Karpas-422 (cell line): Measurements from ENCODE around the gene PIPOX. TPM values are rescaled to one million over a fixed set of nuclear protein-coding genes. Genes with fewer than 3 reads are reported as not detected.
"Not testable (repeated sequence)": the region's sequence is repeated elsewhere in the genome, so short reads cannot be mapped to it uniquely, and the experiment has no call there.

Experiments
- DNase-seq: peaks from one replicate; pipeline ENCODE4 v3.0.0-alpha.2; 2015
- H2AFZ ChIP-seq: fragments of 200-600 bp; sonication (generic); 2 replicates; pipeline ENCODE4 v1.6.1; 2014; ENCODE audit warnings: antibody characterized with exemption, low read length, mixed read lengths
- H3K27ac ChIP-seq: fragments of 200-600 bp; sonication (generic); 2 replicates; pipeline ENCODE4 v1.5.1; 2014; ENCODE audit warnings: mild to moderate bottlenecking, low read length, moderate library complexity
- H3K27me3 ChIP-seq: fragments of 200-600 bp; sonication (generic); 2 replicates; pipeline ENCODE4 v1.6.1; 2014; ENCODE audit warnings: low read length, mixed read lengths
- H3K36me3 ChIP-seq: fragments of 200-600 bp; sonication (generic); 2 replicates; pipeline ENCODE4 v1.6.1; 2014; ENCODE audit warnings: low read length, mixed read lengths; ENCODE audit not compliant: insufficient read depth
- H3K4me1 ChIP-seq: fragments of 200-600 bp; sonication (generic); 2 replicates; pipeline ENCODE4 v1.6.1; 2014; ENCODE audit warnings: mild to moderate bottlenecking, low read length, mixed read lengths
- H3K4me2 ChIP-seq: fragments of 200-600 bp; sonication (generic); 2 replicates; pipeline ENCODE4 v1.6.1; 2014; ENCODE audit warnings: low read length, low read depth, mild to moderate bottlenecking; ENCODE audit not compliant: poor library complexity, severe bottlenecking
- H3K4me3 ChIP-seq: fragments of 200-600 bp; sonication (generic); 2 replicates; pipeline ENCODE4 v1.5.1; 2014; ENCODE audit warnings: mild to moderate bottlenecking, antibody characterized with exemption, low read length, mixed read lengths
- H3K79me2 ChIP-seq: fragments of 200-600 bp; sonication (generic); 2 replicates; pipeline ENCODE4 v1.6.1; 2014; ENCODE audit warnings: mild to moderate bottlenecking, low read length, mixed read lengths
- H3K9ac ChIP-seq: fragments of 200-600 bp; sonication (generic); 2 replicates; pipeline ENCODE4 v1.6.0; 2014; ENCODE audit warnings: low read length
- H3K9me2 ChIP-seq: fragments of 200-600 bp; sonication (generic), shearing (Covaris generic); replicated peaks from 2 replicates; pipeline ENCODE4 v1.6.0; 2014; ENCODE audit warnings: mild to moderate bottlenecking, low read length, moderate library complexity; ENCODE audit not compliant: insufficient read depth
- H3K9me3 ChIP-seq: fragments of 300-700, 200-600 bp; sonication (generic); 2 replicates; pipeline ENCODE4 v1.6.1; 2014; ENCODE audit warnings: low read length, mixed read lengths
- H4K20me1 ChIP-seq: fragments of 200-600 bp; sonication (generic); 2 replicates; pipeline ENCODE4 v1.6.1; 2014; ENCODE audit warnings: mild to moderate bottlenecking, antibody characterized with exemption, low read length, low read depth; ENCODE audit not compliant: insufficient read depth
- total RNA-seq: library from RNA; depleted of rRNA; stranded (reverse); fragments of >200 nt; shearing (Covaris generic); gene quantifications from 2 replicates; pipeline ENCODE4 v1.2.3, GENCODE V29; 2014; ENCODE audit warnings: low replicate concordance

The PIPOX gene
- total RNA-seq, 1 experiment from 2014 or later: 7.2 TPM

DNA sequence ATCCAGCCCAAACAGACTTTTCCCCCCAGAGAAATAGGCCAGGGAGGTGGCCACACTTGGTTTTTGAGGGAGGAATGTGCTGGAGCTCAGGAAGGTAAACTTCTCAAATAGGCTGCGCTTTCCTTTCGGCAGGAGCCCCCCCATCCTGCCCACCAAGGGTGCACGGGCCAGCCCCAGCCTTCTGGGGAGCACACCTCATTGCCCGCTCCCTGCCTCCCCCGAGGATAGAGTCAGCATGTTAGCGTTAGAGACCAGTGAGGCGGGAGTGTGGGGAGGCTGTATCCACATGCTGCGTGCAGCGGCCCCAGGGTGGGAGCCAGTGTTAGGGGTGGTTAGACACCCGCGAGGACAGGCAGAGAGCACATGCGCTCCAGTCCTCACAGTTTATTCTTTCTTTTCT is 42.3 kb downstream of the PIPOX start:
- H3K9ac ChIP-seq: no peak overlapping the region
- H3K4me1 ChIP-seq: no peaks in the 10 kb centered on the region
- H3K36me3 ChIP-seq: no peaks in the 10 kb centered on the region
- H3K4me2 ChIP-seq: no peak overlapping the region
- no peak overlapping the region for H3K27ac ChIP-seq
- H3K9me3 ChIP-seq: no peaks in the 10 kb centered on the region
- no peaks in the 10 kb centered on the region for H4K20me1 ChIP-seq
- H3K79me2 ChIP-seq: no peaks in the 10 kb centered on the region
- H2AFZ ChIP-seq: no peak overlapping the region
- DNase-seq: no peak
- H3K4me3 ChIP-seq: no peak overlapping the region
- no peaks in the 10 kb centered on the region for H3K9me2 ChIP-seq
- no peaks in the 10 kb centered on the region for H3K27me3 ChIP-seq

DNA sequence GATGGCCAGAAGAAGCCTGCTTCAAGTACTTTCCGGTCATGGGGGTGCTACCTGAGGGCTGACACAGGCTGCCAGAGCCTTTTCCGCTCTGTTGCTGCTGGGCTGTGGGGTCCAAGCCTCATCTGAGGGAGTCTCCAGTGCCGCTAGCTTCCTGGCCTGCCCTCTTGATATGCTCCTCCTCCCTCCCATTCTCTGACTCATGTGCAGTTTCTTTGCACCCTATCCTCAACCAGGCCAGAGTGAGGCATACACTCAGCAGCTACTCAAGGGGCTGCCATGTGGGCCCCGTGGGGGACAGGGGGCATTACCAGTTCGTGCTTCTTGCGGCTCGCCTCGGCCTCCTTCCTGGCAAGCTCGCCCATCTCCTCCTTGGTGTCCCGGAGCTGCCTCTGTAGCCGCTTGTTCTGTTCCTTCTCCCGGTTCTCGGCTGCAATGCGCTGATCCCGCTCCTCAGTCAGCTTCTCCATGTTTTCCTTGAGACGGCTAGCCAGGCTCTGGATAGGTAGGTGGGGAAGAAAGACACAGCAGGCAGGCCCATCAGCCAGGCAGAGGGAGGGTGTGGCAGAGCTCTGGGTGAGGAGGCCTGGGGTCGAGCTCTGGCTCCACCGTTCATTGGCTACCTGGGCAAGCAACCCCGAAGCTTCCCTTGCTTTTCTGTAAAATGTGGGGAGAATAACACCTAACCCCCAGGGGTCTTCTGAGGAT is 43.8 kb downstream of the PIPOX start:
- Histone ChIP-seq H2AFZ (no peak overlapping the region), H3K36me3 (no peaks in the 10 kb centered on the region), H3K9me2 (no peaks in the 10 kb centered on the region), H3K79me2 (no peaks in the 10 kb centered on the region), H3K27ac (no peak overlapping the region), H3K4me3 (no peak overlapping the region), H3K9ac (no peak overlapping the region), H3K27me3 (no peaks in the 10 kb centered on the region), H3K4me1 (no peaks in the 10 kb centered on the region), H3K9me3 (no peaks in the 10 kb centered on the region), H4K20me1 (no peaks in the 10 kb centered on the region), H3K4me2 (no peak overlapping the region)
- DNase-seq: no peak

DNA sequence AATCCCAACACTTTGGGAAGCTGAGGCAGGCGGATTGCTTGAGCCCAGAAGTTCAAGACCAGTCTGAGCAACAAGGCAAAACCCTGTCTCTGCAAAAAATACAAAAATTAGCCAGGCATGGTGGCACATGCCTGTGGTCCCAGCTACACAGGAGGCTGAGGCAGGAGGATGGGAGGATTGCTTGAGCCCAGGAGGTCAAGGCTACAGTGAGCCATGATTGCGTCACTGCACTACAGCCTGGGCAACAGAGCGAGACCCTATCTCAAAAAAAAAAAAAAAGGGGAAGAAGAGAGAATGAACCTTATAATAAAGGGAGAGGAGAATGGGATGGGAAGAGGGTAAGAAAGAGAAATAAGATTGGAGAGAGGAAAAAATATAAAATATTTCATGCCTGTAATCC is 45.8 kb downstream of the PIPOX start:
- H3K4me2 ChIP-seq, H3K79me2 ChIP-seq, H3K27ac ChIP-seq, H3K36me3 ChIP-seq, H3K9me3 ChIP-seq, H3K4me1 ChIP-seq, H3K9ac ChIP-seq, H4K20me1 ChIP-seq, H3K9me2 ChIP-seq, H2AFZ ChIP-seq, H3K4me3 ChIP-seq, H3K27me3 ChIP-seq, DNase-seq: not testable (repeated sequence)

DNA sequence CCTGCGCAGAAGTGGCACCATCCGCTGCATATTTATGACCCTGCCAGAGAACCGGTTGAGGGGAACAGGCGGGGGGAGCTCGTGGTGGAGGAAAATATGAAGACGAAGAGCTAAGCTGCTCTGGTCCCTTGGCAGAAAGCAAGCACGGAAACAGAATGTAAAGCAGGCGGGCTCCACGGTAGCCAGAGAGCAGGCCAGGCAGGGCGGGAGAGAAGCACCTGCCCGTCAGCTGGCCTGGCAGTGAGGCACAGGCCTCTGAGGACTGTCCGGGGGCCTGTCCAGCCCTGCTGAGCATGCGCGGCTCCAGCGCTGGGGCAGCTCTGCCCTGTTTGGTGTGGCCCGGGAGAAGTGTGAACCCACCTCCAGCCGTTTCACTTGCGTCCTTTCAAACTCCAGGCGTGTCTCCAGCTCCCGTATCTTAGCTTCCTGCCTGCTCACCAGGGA is 46.7 kb downstream of the PIPOX start:
- Histone ChIP-seq H3K9me2 (no peaks in the 10 kb centered on the region), H4K20me1 (no peaks in the 10 kb centered on the region), H2AFZ (no peak overlapping the region), H3K27ac (no peak overlapping the region), H3K27me3 (no peaks in the 10 kb centered on the region), H3K4me1 (no peaks in the 10 kb centered on the region), H3K4me3 (no peak overlapping the region), H3K4me2 (no peak overlapping the region), H3K9ac (no peak overlapping the region), H3K36me3 (no peaks in the 10 kb centered on the region), H3K79me2 (no peaks in the 10 kb centered on the region), H3K9me3 (no peaks in the 10 kb centered on the region)
- DNase-seq: no peak

DNA sequence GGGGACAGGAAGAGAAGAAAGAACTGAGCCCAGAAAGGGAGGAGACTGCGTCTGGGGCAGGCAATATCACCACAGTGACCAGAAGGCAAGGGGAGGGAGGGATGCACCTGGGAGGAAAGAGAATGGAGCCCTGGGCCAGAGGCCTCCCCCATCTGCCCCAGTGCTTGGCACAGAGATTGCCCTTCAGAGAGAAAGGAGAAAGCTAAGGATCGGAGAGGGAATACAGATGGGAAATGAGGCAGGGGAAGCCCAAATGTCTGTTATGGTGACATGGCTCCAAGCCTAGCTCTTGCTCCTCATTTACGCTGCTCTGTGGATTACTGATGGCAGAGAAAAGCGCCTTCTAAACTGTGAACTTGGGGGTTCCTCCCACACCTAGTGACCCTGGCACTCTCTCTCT is 47.2 kb downstream of the PIPOX start:
- Histone ChIP-seq H3K36me3 (no peaks in the 10 kb centered on the region), H3K4me3 (no peak overlapping the region), H2AFZ (no peak overlapping the region), H3K4me2 (no peak overlapping the region), H3K4me1 (no peaks in the 10 kb centered on the region), H3K9ac (no peak overlapping the region), H3K79me2 (no peaks in the 10 kb centered on the region), H3K27me3 (no peaks in the 10 kb centered on the region), H3K9me3 (no peaks in the 10 kb centered on the region), H4K20me1 (no peaks in the 10 kb centered on the region), H3K9me2 (no peaks in the 10 kb centered on the region), H3K27ac (no peak overlapping the region)
- no peak for DNase-seq

DNA sequence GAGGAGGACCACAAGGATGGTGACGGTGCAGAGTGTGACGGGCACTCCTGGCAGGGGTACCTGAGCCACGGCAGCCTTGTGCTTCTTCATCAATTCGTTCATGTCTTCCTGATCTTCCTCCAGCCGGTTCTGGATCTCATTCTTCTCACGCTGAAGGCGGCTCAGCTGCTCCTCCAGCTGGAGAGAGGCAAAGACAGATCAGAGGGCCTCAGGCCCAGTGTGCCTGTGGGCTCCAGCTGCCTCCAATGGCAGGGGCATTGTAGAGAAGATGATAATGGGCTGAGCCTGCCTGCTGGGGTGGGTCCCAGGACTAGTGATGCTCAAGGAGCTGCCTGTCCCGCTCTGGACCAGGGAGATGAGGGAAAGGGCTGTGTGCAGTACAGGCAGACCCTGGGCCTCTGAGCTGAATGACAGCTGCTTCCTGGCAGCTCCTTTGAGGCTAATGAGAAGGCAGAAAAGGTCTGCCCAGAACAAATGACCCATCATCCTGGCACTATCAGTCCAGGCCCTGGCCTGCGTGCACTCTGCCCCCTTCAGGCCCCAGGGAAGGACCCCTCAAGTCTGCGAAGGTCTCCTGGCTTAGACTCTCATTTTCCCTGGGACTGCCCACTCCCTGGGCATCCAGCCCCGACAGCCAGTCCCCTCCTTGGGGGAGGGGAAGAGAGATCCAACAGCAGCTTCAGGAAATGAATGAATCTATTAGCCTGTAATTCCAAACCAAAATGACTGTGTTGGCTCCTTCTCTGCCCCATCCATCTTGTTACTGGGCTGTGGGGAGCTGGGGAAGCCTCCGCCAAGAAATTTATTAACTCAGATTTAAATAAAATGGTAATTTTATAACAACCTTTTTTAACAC is 48.0 kb downstream of the PIPOX start:
- Histone ChIP-seq H3K4me3 (no peak overlapping the region), H3K4me1 (no peaks in the 10 kb centered on the region), H3K9ac (no peak overlapping the region), H4K20me1 (no peaks in the 10 kb centered on the region), H3K27me3 (no peaks in the 10 kb centered on the region), H3K9me3 (no peaks in the 10 kb centered on the region), H3K9me2 (no peaks in the 10 kb centered on the region), H3K79me2 (no peaks in the 10 kb centered on the region), H3K36me3 (no peaks in the 10 kb centered on the region), H2AFZ (no peak overlapping the region), H3K4me2 (no peak overlapping the region), H3K27ac (no peak overlapping the region)
- no peak for DNase-seq

DNA sequence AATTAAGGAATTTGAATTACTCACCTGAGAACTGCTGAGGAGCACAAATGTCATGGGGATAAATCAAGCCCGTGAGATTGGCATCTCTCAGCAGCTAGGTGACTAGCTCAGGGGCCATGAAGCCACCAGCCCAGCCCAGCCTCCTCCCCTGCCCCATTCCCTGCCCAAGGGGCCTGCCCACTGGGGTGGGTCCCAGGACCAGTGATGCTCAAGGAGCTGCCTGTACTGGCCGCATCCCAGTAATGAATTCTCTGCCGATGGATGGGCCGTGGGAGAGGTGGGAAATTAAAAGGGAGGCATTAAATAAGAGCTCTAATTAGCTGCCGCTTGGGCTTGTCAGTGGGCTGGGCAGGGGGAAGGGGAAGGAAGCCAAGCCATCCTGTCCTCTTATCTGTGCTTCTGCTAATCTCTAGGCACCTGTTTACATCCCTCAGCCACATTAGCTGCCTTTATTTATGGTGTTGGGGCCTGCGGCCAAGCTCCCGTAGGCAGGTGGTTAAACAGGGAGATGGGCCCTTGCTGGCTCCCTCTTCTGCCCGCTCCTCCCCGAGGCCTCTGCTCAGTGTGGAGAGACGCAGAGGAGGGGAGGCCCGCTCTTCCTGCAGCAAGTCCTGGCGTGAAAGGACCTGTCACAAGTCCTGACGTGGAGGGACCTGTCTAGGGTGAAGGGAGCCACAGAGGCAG is 48.8 kb downstream of the PIPOX start:
- Histone ChIP-seq H3K79me2 (no peaks in the 10 kb centered on the region), H3K4me2 (no peak overlapping the region), H4K20me1 (no peaks in the 10 kb centered on the region), H3K9me2 (no peaks in the 10 kb centered on the region), H3K36me3 (no peaks in the 10 kb centered on the region), H3K27me3 (no peaks in the 10 kb centered on the region), H2AFZ (no peak overlapping the region), H3K9me3 (no peaks in the 10 kb centered on the region), H3K4me3 (no peak overlapping the region), H3K9ac (no peak overlapping the region), H3K27ac (no peak overlapping the region), H3K4me1 (no peaks in the 10 kb centered on the region)
- no peak for DNase-seq
